DOHH2 (cell line): ENCODE measurements around the gene AKAP13.

Experiments
- CTCF ChIP-seq: fragments of 200-600 bp; sonication (generic); IDR thresholded peaks from one replicate; pipeline ENCODE4 v1.5.1; 2014; ENCODE audit warnings: antibody characterized with exemption, mild to moderate bottlenecking, low read depth, low read length; ENCODE audit not compliant: poor library complexity, severe bottlenecking
- EZH2phosphoT487 ChIP-seq: fragments of 200-600 bp; sonication (generic); IDR thresholded peaks from 2 replicates; pipeline ENCODE4 v1.6.1; 2017; ENCODE audit warnings: borderline replicate concordance, mild to moderate bottlenecking, antibody characterized with exemption, low read length, moderate library complexity, mixed read lengths

- TF ChIP-seq CTCF (no peak), EZH2phosphoT487 (no peak)
Measured at GRCh38 chr15:85717212-85717611, 336.8 kb downstream of the AKAP13 start.
